MG63 (cell line): ENCODE data around the gene SPATS2. TPM values are rescaled to one million over a fixed set of nuclear protein-coding genes. Genes with fewer than 3 reads are reported as not detected.

Experiments
- DNase-seq: peaks from one replicate; pipeline ENCODE4 v3.0.0-alpha.2; 2020
- H3K27me3 ChIP-seq: fragments of 250-450 bp; sonication (Bioruptor Pico); 2 replicates; pipeline ENCODE4 v1.5.1; 2020; ENCODE audit warnings: mild to moderate bottlenecking, moderate library complexity
- H3K36me3 ChIP-seq: fragments of 250-450 bp; sonication (Bioruptor Pico); 2 replicates; pipeline ENCODE4 v1.5.1; 2020; ENCODE audit warnings: mild to moderate bottlenecking, moderate library complexity
- H3K4me3 ChIP-seq: fragments of 250-450 bp; sonication (Bioruptor Pico); 2 replicates; pipeline ENCODE4 v1.5.1; 2020; ENCODE audit warnings: mild to moderate bottlenecking, moderate library complexity
- H3K9me3 ChIP-seq: fragments of 250-450 bp; sonication (Bioruptor Pico); 2 replicates; pipeline ENCODE4 v1.5.1; 2020; ENCODE audit warnings: mild to moderate bottlenecking, moderate library complexity
- total RNA-seq: library from RNA; depleted of rRNA; stranded (reverse); fragments of >200 nt; shearing (Covaris generic); gene quantifications from 2 replicates; pipeline ENCODE4 v1.2.3, GENCODE V29; 2014; ENCODE audit warnings: low replicate concordance; rRNA removed

Gene SPATS2
- total RNA-seq, 1 experiment from 2014 or later: 43.8 TPM

GRCh38 chr12:49568442-49569162 is 201.3 kb downstream of the SPATS2 start:
- Histone ChIP-seq H3K9me3 (no peaks in the 10 kb centered on the region), H3K27me3 (no peaks in the 10 kb centered on the region), H3K36me3 (peaks cover 16% of the 10 kb centered on the region), H3K4me3 (peak overlapping the region; percentile 92)
- DNase-seq: no peak

Other genes with a start within 250 kb of the SPATS2 start
- 2,940 and 4,183 TPM in 2 replicates for gene TUBA1B, start 236.1 kb upstream of the SPATS2 start, total RNA-seq
- 361 and 621 TPM in 2 replicates for gene TUBA1A, start 178.4 kb upstream of the SPATS2 start, total RNA-seq
- 289 and 585 TPM in 2 replicates for gene TUBA1C, start 102.4 kb upstream of the SPATS2 start, total RNA-seq
- 5.0 and 7.1 TPM in 2 replicates for gene PRPH, start 72.3 kb upstream of the SPATS2 start, total RNA-seq
- 24.3 and 37.3 TPM in 2 replicates for gene TROAP, start 44.2 kb upstream of the SPATS2 start, total RNA-seq
- 0.10 TPM in 1 of 2 replicates, not detected in the other for gene C1QL4, start 30.3 kb upstream of the SPATS2 start, total RNA-seq
- 3.1 and 6.5 TPM in 2 replicates for gene DNAJC22, start 20.6 kb upstream of the SPATS2 start, total RNA-seq
- not detected in 2 replicates for gene KCNH3, start 171.6 kb downstream of the SPATS2 start, total RNA-seq
- 54.4 and 107 TPM in 2 replicates for gene MCRS1, start 200.7 kb downstream of the SPATS2 start, total RNA-seq
- gene FAM186B, start 238.2 kb downstream of the SPATS2 start, total RNA-seq: not detected in 2 replicates